ENCODE data around the gene RNF213.

DNA sequence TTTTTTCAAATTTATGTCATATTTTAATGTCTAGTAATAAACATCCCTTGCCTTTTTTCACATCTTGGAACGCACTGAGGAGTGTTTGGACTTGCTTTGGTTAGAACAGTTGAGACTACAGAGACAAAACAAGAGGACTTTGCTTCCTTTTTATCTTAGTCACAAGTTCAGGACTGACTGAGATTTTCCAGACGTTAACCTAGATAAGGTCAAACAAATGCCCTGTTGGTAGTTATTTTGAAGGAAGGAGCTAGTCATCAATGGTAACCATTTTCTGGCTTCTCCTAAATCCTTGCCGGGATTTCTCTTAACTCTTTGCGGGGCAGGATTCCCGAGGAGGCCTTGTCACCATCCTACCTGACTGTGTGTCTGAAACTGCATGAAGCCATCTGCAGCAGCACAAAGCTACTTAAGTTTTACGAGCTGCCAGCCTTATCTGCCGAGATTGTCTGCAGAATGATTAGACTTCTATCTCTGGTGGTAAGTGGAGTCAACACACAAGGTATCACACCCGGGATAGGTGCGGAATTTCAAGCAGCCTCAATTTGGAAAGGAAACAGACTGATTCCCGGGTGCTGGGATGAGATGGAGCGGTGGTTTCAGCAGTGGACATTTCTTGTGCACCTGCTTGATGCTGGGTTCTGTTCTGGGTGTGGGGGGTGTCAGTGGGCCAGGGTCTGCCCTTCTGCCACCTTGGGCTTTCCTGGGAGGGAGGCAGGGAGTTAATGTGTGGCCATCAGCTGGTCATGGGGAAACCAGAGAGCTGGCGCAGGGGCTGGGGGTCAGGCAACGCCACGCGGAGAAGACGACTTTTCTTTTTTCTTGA, 48.3 kb downstream of the RNF213 start:
- TF ChIP-seq, protein P1, sequence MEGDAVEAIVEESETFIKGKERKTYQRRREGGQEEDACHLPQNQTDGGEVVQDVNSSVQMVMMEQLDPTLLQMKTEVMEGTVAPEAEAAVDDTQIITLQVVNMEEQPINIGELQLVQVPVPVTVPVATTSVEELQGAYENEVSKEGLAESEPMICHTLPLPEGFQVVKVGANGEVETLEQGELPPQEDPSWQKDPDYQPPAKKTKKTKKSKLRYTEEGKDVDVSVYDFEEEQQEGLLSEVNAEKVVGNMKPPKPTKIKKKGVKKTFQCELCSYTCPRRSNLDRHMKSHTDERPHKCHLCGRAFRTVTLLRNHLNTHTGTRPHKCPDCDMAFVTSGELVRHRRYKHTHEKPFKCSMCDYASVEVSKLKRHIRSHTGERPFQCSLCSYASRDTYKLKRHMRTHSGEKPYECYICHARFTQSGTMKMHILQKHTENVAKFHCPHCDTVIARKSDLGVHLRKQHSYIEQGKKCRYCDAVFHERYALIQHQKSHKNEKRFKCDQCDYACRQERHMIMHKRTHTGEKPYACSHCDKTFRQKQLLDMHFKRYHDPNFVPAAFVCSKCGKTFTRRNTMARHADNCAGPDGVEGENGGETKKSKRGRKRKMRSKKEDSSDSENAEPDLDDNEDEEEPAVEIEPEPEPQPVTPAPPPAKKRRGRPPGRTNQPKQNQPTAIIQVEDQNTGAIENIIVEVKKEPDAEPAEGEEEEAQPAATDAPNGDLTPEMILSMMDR (IDR thresholded peaks at IDR 0.05; ENCODE audit: low read depth, low read length): no peak
- no peak for TF ChIP-seq EZH2phosphoT487 (IDR thresholded peaks at IDR 0.05; ENCODE audit: low read depth)

Data from OCI-LY3 (cell line).